LNCaP clone FGC (cell line): ENCODE measurements around the gene CERKL.

ENCODE experiments used
- DNase-seq: peaks from one replicate; pipeline ENCODE4 v3.0.0-alpha.2; 2011; ENCODE audit warnings: low read depth
- H3K4me3 ChIP-seq: 2 replicates; pipeline ENCODE4 v1.5.1; 2011; ENCODE audit warnings: mild to moderate bottlenecking, low read depth, low read length, control low read depth
- TF ChIP-seq, protein P1 (sequence below): IDR thresholded peaks from 2 replicates; pipeline ENCODE4 v1.5.1; 2012; ENCODE audit warnings: mild to moderate bottlenecking; ENCODE audit not compliant: control insufficient read depth, insufficient read depth; ENCODE audit errors: extremely low read depth

Gene CERKL

DNA sequence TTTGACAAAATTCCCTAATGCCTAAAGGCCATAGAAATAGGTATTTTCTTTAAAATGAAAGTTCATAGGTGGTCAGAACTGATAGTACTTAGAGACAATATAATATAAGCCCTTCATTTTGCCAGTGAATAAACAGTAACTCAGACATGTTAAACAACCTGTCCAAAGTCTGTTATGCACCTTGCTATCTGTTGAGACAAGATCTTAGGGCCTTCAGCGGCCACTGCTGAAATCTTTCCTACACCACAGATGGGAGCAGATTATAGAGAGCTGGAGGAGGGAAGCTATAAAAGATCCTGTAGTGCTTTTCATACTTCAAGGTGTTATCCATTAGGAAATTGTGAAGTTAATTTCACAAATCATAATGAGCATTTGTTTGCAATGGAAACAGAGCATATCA, 13.8 kb downstream of the CERKL start:
- TF ChIP-seq, protein P1, sequence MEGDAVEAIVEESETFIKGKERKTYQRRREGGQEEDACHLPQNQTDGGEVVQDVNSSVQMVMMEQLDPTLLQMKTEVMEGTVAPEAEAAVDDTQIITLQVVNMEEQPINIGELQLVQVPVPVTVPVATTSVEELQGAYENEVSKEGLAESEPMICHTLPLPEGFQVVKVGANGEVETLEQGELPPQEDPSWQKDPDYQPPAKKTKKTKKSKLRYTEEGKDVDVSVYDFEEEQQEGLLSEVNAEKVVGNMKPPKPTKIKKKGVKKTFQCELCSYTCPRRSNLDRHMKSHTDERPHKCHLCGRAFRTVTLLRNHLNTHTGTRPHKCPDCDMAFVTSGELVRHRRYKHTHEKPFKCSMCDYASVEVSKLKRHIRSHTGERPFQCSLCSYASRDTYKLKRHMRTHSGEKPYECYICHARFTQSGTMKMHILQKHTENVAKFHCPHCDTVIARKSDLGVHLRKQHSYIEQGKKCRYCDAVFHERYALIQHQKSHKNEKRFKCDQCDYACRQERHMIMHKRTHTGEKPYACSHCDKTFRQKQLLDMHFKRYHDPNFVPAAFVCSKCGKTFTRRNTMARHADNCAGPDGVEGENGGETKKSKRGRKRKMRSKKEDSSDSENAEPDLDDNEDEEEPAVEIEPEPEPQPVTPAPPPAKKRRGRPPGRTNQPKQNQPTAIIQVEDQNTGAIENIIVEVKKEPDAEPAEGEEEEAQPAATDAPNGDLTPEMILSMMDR = no peak
- DNase-seq = no peak
- H3K4me3 ChIP-seq = no peak overlapping the region

DNA sequence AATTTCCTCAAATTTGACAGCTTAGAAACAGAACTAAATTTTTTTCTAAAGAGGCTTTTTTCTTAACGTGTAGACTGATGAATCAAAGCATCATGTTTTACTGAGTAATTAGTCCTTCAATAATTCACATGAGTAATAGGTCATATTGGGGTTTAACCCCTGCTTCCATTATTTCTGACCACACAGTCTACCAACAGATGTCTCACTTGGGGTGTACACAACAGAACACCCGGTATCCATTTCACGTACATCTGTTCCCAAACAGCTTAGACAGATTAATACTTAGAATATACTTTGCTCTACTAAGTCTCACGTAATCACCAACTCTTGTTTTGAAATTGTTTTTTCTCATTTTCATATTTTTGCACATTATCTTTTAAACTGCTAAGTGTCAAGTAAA, 14.8 kb downstream of the CERKL start:
- no peak overlapping the region for H3K4me3 ChIP-seq
- no peak for DNase-seq
- TF ChIP-seq, protein P1 = no peak

DNA sequence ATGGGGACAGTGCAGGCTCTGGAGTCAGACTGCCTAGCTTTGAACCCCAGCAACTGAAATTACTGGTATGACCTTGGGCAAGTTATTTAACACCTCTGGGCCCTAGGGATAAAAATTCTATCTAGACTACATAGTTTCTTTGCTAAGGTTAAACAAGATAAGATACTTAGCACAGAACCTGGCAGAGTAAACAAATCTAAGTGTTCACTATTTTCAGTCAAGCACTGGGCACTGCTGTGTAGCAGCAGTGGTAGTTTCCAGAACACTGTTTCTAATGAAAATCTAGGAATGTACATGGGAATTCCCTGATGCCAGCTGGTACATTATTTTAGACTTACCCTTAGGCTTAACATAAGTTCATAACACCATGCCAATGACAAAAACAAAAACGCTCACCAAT, 17.2 kb downstream of the CERKL start:
- TF ChIP-seq, protein P1 = no peak
- no peak for DNase-seq
- no peak overlapping the region for H3K4me3 ChIP-seq

DNA sequence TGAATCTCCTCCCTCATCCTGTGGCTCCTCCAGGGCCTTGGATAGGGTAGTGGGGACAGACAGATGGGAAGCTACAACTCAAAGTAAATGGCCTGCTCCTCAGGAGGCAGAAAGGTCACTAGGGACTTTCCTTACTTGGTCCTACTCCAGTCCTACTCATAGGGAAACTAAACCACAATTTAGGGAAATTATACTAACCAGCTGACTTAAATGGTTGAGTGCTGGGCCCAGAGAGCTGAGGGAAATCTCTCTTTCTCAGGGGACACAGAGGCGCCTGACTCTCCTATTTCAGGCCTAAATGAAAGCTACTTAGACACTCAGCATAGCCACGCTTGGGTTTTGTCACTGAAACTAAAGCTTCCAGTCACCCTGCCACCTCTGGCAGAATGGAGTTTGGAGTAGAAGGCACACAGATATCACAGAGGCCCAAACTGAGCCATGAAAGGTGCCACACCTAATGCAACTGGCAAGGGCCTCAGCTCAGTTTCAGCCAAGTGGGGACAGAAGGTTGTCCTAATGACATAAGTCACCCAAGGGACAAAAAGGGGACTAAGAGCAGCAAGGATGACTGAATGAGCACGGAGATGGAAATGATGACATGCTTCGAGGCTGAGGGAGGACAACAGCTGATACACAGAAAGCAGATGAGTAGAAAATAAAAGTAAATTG, 24.0 kb downstream of the CERKL start:
- DNase-seq = no peak
- no peak overlapping the region for H3K4me3 ChIP-seq
- TF ChIP-seq, protein P1 = no peak

DNA sequence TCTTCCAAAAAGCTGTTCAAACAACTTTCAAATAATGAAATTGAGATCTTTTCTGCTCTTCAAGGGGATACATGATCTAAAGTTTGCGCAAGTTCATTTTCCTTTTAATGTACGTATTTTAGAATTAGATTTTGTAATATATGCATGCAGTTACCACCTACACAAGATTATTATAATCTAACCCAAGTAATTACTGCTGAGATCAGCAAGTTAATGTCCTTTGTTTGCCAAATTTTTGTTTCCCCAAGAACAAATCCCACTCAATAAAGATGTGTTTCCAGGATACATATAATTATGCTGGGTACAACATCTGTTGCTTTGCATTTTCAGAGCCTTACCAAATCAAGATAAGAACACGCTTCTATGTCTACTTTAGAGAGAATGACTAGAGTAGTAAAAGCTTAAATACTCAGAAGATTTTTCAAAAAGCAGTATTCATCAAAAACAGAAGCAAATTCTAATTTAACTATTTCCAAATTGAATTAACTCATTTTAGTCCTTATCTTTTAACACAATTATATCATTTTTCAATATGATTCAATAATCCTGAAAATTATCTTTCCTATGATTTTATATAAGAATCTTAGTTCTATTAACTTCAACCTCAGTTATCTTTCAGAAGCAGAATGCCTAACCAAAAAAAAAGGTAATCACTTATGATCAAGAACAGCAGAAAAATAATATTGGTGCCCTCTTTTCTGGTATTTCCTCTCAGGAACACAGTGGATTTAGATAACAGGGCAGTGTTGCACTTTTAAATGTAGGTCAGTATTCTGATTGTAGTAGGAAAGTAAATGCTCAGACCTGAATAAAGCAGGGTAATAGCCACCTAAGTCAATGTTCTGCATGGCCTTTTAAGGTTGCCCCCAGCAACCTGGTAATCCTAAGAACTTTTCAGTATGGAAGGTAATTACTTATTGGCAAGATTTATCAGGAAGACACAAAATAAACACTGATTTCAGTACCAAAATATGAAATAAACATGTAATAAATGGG, 28.0 kb downstream of the CERKL start:
- TF ChIP-seq, protein P1 = no peak
- DNase-seq = no peak

DNA sequence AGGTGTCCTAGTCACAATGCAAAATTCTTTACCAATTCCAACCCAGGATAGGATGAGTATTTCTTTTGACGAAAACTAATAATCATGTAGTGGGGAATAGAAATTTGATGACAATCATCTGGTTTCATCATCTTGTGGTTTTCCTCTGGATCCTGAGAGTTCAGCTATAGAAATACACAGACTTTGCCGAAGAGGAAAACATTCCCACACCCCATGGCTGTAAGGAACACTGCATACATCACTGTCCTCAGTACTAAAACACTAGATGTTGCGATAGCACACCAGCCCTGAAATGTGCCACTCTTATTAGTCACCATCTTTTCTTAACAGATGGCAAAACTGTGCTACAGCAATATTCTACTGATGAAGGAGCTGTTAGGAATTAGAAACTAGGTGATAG, 29.4 kb downstream of the CERKL start:
- DNase-seq = no peak
- TF ChIP-seq, protein P1 = no peak
- no peak overlapping the region for H3K4me3 ChIP-seq

More for the DNA sequence above, 28.0 kb downstream of the CERKL start:
- H3K4me3 ChIP-seq = no peak overlapping the region

DNA sequence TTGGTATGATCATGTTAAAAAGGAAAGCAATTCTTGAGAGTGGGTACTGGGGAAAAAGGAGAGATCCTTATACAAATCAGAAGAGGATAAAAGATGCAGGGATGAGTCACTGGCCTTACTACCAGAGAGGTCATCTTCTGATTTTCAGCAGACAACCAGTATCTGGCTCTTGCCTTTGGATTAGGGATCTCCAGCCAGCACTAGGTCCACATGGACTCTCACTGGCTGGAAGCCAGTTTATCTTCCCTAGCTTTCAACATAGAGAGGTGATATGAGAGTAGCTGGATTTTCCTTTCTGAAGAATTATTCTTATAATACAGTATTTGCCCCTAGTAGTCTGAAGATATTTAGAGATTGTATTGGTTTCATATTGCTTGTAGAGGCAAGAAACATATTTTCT, 30.2 kb downstream of the CERKL start:
- DNase-seq = no peak
- TF ChIP-seq, protein P1 = no peak
- no peak overlapping the region for H3K4me3 ChIP-seq
